GM23338 (cell line): ENCODE results near the gene ROCK1. TPM values are rescaled to one million over a fixed set of nuclear protein-coding genes. Genes with fewer than 3 reads are reported as not detected.

Experiments
- ATAC-seq: fragments of 200-7000 bp; cut with Tn5 transposase; 3 replicates; pipeline ENCODE4 v1.9.1; 2020
- DNase-seq: peaks from one replicate; pipeline ENCODE4 v3.0.0-alpha.2; 2015; ENCODE audit warnings: low spot score
- H2AFZ ChIP-seq: fragments of 200-600 bp; sonication (generic); 2 replicates; pipeline ENCODE4 v1.8.0; 2016; ENCODE audit warnings: antibody characterized with exemption, mild to moderate bottlenecking, moderate library complexity
- H3F3A ChIP-seq: fragments of 200-600 bp; sonication (generic); replicated peaks from 2 replicates; pipeline ENCODE4 v1.8.0; 2017; ENCODE audit warnings: antibody characterized with exemption, mixed run types, low read depth
- H3K27ac ChIP-seq: fragments of 200-600 bp; sonication (generic); 2 replicates; pipeline ENCODE4 v1.6.1; 2016; ENCODE audit warnings: low read depth
- H3K27me3 ChIP-seq: fragments of 200-600 bp; sonication (generic); 2 replicates; pipeline ENCODE4 v1.8.0; 2016; ENCODE audit warnings: mild to moderate bottlenecking, mixed run types, moderate library complexity; ENCODE audit not compliant: insufficient read depth
- H3K36me3 ChIP-seq: fragments of 200-600 bp; sonication (generic); 2 replicates; pipeline ENCODE4 v1.8.0; 2016; ENCODE audit warnings: mild to moderate bottlenecking; ENCODE audit not compliant: insufficient read depth
- H3K4me1 ChIP-seq: fragments of 200-600 bp; sonication (generic); 2 replicates; pipeline ENCODE4 v1.8.0; 2016; ENCODE audit warnings: mild to moderate bottlenecking, moderate library complexity; ENCODE audit not compliant: insufficient read depth
- H3K4me2 ChIP-seq: fragments of 200-600 bp; sonication (generic); 2 replicates; pipeline ENCODE4 v1.7.1; 2017; ENCODE audit warnings: mixed run types
- H3K4me3 ChIP-seq: fragments of 200-600 bp; sonication (generic); 2 replicates; pipeline ENCODE4 v1.6.1; 2016; ENCODE audit warnings: mixed run types
- H3K79me2 ChIP-seq: fragments of 200-600 bp; sonication (generic); replicated peaks from 2 replicates; pipeline ENCODE4 v1.8.0; 2017; ENCODE audit warnings: mild to moderate bottlenecking; ENCODE audit not compliant: insufficient read depth
- H3K9me2 ChIP-seq: fragments of 200-600 bp; sonication (generic); 2 replicates; pipeline ENCODE4 v1.8.0; 2017; ENCODE audit not compliant: insufficient read depth
- H4K20me1 ChIP-seq: fragments of 200-600 bp; sonication (generic); replicated peaks from 2 replicates; pipeline ENCODE4 v1.8.0; 2017; ENCODE audit warnings: mild to moderate bottlenecking; ENCODE audit not compliant: insufficient read depth
- H3K27ac Mint-ChIP-seq: 2 replicates; pipeline ENCODE4 v1.8.0; 2020; ENCODE audit warnings: inconsistent platforms, mild to moderate bottlenecking, moderate library complexity, mixed read lengths
- H3K27me3 Mint-ChIP-seq: 3 replicates; pipeline ENCODE4 v1.8.0; 2022; ENCODE audit warnings: low read depth, mild to moderate bottlenecking, moderate library complexity, mixed read lengths, inconsistent platforms; ENCODE audit not compliant: insufficient read depth, poor library complexity
- H3K36me3 Mint-ChIP-seq: 3 replicates; pipeline ENCODE4 v1.8.0; 2021; ENCODE audit warnings: low read depth, mild to moderate bottlenecking, inconsistent platforms, moderate library complexity, mixed read lengths
- H3K4me1 Mint-ChIP-seq: 3 replicates; pipeline ENCODE4 v1.8.0; 2020; ENCODE audit warnings: mild to moderate bottlenecking, inconsistent platforms, mixed read lengths
- H3K4me3 Mint-ChIP-seq: 3 replicates; pipeline ENCODE4 v1.8.0; 2021; ENCODE audit warnings: moderate library complexity, mild to moderate bottlenecking, inconsistent platforms, mixed read lengths
- H3K9me3 Mint-ChIP-seq: 3 replicates; pipeline ENCODE4 v1.8.0; 2020; ENCODE audit warnings: moderate library complexity, mild to moderate bottlenecking, inconsistent platforms, mixed read lengths
- CREB1 ChIP-seq: fragments of 250-450 bp; sonication (Bioruptor Pico); IDR thresholded peaks from 2 replicates; pipeline ENCODE4 v1.5.0; 2020; ENCODE audit warnings: low read depth, mild to moderate bottlenecking, moderate library complexity
- CTCF ChIP-seq, 2 experiments: fragments of 200-600 bp in 1 of 2; sonication (generic) in 1 of 2; conservative IDR thresholded peaks; 2 replicates each; pipeline versions ENCODE4 v1.5.1 to v1.6.1; 2016 to 2017; ENCODE audit warnings: antibody characterized with exemption in 2 of 2, low read depth in 2 of 2, mild to moderate bottlenecking in 2 of 2, moderate library complexity in 1 of 2
- ETS1 ChIP-seq: IDR thresholded peaks from 2 replicates; pipeline ENCODE4 v1.6.1; 2016; ENCODE audit warnings: antibody characterized with exemption
- EZH2 ChIP-seq: fragments of 200-600 bp; sonication (generic); IDR thresholded peaks from one replicate; pipeline ENCODE4 v1.8.0; 2017; ENCODE audit warnings: antibody characterized with exemption, mild to moderate bottlenecking, low read depth; ENCODE audit not compliant: unreplicated experiment
- EZH2phosphoT487 ChIP-seq: fragments of 200-600 bp; sonication (generic); IDR thresholded peaks from one replicate; pipeline ENCODE4 v1.8.1; 2018; ENCODE audit warnings: antibody characterized with exemption; ENCODE audit not compliant: unreplicated experiment
- JUNB ChIP-seq: IDR thresholded peaks from one replicate; pipeline ENCODE4 v1.6.1; 2016; ENCODE audit warnings: antibody characterized with exemption; ENCODE audit not compliant: unreplicated experiment
- NANOG ChIP-seq: IDR thresholded peaks from 2 replicates; pipeline ENCODE4 v1.6.1; 2016; ENCODE audit warnings: antibody characterized with exemption, borderline replicate concordance
- POLR2AphosphoS5 ChIP-seq: IDR thresholded peaks from 2 replicates; pipeline ENCODE4 v1.6.1; 2016; ENCODE audit warnings: antibody characterized with exemption, low read depth
- STAT1 ChIP-seq: IDR thresholded peaks from one replicate; pipeline ENCODE4 v1.6.1; 2016; ENCODE audit warnings: antibody characterized with exemption; ENCODE audit not compliant: unreplicated experiment
- ZNF114 ChIP-seq: fragments of 250-450 bp; sonication (Bioruptor Pico); IDR thresholded peaks from 2 replicates; pipeline ENCODE4 v1.5.0; 2020; ENCODE audit warnings: mild to moderate bottlenecking, moderate library complexity
- ZNF331 ChIP-seq: fragments of 250-450 bp; sonication (Bioruptor Pico); IDR thresholded peaks from 2 replicates; pipeline ENCODE4 v1.5.0; 2020; ENCODE audit warnings: low read depth, mild to moderate bottlenecking, moderate library complexity
- ZNF462 ChIP-seq: fragments of 250-450 bp; sonication (Bioruptor Pico); IDR thresholded peaks from 2 replicates; pipeline ENCODE4 v1.5.0; 2020; ENCODE audit warnings: mild to moderate bottlenecking, moderate library complexity
- polyA plus RNA-seq: library from polyadenylated mRNA; unstranded; fragments of >200 nt; fragmentation: Nextera tagmentation; extraction: Ambion mirVana; gene quantifications from 2 replicates; pipeline ENCODE4 v1.2.1, GENCODE V29; 2016
- total RNA-seq: library from RNA; depleted of rRNA; stranded (reverse); fragments of >200 nt; shearing (Covaris generic); gene quantifications from 2 replicates; pipeline ENCODE4 v1.2.3, GENCODE V29; 2014
- TF ChIP-seq, protein P1 (sequence below): IDR thresholded peaks from one replicate; pipeline ENCODE4 v1.6.1; 2018; ENCODE audit warnings: antibody characterized with exemption; ENCODE audit not compliant: unreplicated experiment

The ROCK1 gene
- total and polyA plus RNA-seq, 2 experiments from 2014 or later, result 37.2 to 42.8 TPM

DNA sequence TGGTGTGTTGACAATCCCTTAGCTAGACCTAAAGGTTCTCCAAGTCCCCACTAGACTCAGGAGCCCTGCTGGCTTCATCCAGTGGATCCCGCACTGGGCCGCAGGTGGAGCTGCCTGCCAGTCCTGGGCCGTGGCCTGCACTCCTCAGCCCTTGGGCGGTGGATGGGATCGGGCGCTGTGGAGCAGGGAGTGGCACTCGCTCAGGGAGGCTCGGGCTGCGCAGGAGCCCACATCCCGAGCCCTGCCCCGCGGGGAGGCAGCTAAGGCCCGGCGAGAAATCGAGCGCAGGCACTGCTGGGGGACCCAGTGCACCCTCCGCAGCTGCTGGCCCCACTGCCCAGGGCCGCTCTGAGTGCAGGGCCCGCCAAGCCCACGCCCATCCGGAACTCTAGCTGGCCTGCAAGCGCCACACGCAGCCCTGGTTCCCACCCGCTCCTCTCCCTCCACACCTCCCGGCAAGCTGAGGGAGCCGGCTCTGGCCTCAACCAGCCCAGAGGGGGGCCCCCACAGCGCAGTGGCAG, 20.8 kb upstream of the ROCK1 start:
- Histone ChIP-seq H3F3A (no peaks in the 10 kb centered on the region), H3K4me1 (no peaks in the 10 kb centered on the region), H4K20me1 (no peaks in the 10 kb centered on the region), H3K79me2 (no peaks in the 10 kb centered on the region), H3K27me3 (no peaks in the 10 kb centered on the region), H3K4me3 (no peak overlapping the region), H3K9me2 (0 out of 2 replicates have a peak, but pooled peaks cover under 1% of the 10 kb centered on the region), H3K27ac (no peak overlapping the region), H2AFZ (no peak overlapping the region), H3K4me2 (no peak overlapping the region), H3K36me3 (no peaks in the 10 kb centered on the region)
- Mint-ChIP-seq H3K27me3 (no peaks in the 10 kb centered on the region), H3K36me3 (no peaks in the 10 kb centered on the region), H3K9me3 (peaks cover 5% of the 10 kb centered on the region; the same call in 1 of the 3 replicates), H3K4me1 (no peaks in the 10 kb centered on the region), H3K27ac (no peak overlapping the region), H3K4me3 (no peak overlapping the region)
- DNase-seq, result no peak
- TF ChIP-seq STAT1 (no peak), EZH2 (no peak), NANOG (no peak), ZNF114 (CRISPR knock-in tag) (no peak), CTCF (conservative IDR thresholded peaks at IDR 0.05; ENCODE audit: low read depth in 2 of 2) (no peak), POLR2AphosphoS5 (no peak), ZNF331 (no peak), EZH2phosphoT487 (no peak), CREB1 (no peak), ETS1 (no peak), JUNB (no peak), ZNF462 (CRISPR knock-in tag) (no peak)
- TF ChIP-seq, protein P1, sequence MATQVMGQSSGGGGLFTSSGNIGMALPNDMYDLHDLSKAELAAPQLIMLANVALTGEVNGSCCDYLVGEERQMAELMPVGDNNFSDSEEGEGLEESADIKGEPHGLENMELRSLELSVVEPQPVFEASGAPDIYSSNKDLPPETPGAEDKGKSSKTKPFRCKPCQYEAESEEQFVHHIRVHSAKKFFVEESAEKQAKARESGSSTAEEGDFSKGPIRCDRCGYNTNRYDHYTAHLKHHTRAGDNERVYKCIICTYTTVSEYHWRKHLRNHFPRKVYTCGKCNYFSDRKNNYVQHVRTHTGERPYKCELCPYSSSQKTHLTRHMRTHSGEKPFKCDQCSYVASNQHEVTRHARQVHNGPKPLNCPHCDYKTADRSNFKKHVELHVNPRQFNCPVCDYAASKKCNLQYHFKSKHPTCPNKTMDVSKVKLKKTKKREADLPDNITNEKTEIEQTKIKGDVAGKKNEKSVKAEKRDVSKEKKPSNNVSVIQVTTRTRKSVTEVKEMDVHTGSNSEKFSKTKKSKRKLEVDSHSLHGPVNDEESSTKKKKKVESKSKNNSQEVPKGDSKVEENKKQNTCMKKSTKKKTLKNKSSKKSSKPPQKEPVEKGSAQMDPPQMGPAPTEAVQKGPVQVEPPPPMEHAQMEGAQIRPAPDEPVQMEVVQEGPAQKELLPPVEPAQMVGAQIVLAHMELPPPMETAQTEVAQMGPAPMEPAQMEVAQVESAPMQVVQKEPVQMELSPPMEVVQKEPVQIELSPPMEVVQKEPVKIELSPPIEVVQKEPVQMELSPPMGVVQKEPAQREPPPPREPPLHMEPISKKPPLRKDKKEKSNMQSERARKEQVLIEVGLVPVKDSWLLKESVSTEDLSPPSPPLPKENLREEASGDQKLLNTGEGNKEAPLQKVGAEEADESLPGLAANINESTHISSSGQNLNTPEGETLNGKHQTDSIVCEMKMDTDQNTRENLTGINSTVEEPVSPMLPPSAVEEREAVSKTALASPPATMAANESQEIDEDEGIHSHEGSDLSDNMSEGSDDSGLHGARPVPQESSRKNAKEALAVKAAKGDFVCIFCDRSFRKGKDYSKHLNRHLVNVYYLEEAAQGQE, result no peak
- no peak for ATAC-seq
